Endothelial cell of umbilical vein (primary cell): ENCODE measurements around the gene ARHGEF12. TPM values are rescaled to one million over a fixed set of nuclear protein-coding genes. Genes with fewer than 3 reads are reported as not detected.

Experiments
- BruUV-seq: library from RNA; stranded (reverse); fragments of 400-500 nt; replicated peaks from 2 replicates; lab custom pipeline; 2021; lab: Mats Ljungman, UMichigan
- CTCF ChIA-PET: fragments of 300-600, 350-600 bp; sonication (Branson Sonifier 250); formaldehyde crosslinking; loops from one replicate; lab custom pipeline; 2021; ENCODE audit warnings: antibody characterized with exemption, inconsistent platforms; lab: Charles Lee
- POLR2A ChIA-PET: fragments of 300-600, 350-600 bp; sonication (Branson Sonifier 250); formaldehyde crosslinking; loops from one replicate; lab custom pipeline; 2021; ENCODE audit warnings: antibody characterized with exemption, inconsistent platforms; lab: Charles Lee
- DNase-seq: peaks from one replicate; pipeline ENCODE4 v3.0.0-alpha.2; 2011; ENCODE audit warnings: low read depth, low spot score
- FAIRE-seq: peaks from 2 replicates; lab custom pipeline; 2011; peaks lifted over from hg19 to GRCh38; lab: Jason Lieb, UNC
- H2AFZ ChIP-seq: 2 replicates; pipeline ENCODE4 v1.6.0; 2012; ENCODE audit warnings: low read depth, low read length, control low read depth, inconsistent platforms
- H3K27ac ChIP-seq: 2 replicates; pipeline ENCODE4 v1.5.1; 2011; ENCODE audit warnings: low read depth, mild to moderate bottlenecking, control low read depth, low read length, moderate library complexity; ENCODE audit not compliant: insufficient read depth
- H3K27me3 ChIP-seq, 2 experiments: 2 replicates each; pipeline versions ENCODE4 v1.6.0 to v1.6.1; 2011; ENCODE audit warnings: low read length in 2 of 2, mixed read lengths in 1 of 2; ENCODE audit not compliant: control insufficient read depth in 2 of 2, insufficient read depth in 2 of 2
- H3K36me3 ChIP-seq, 2 experiments: 2 replicates in 1 of 2; 3 replicates in 1 of 2; pipeline ENCODE4 v1.5.1; 2011; ENCODE audit warnings: low read length in 2 of 2, mild to moderate bottlenecking in 1 of 2, moderate library complexity in 1 of 2; ENCODE audit not compliant: control insufficient read depth in 2 of 2, insufficient read depth in 2 of 2; ENCODE audit errors: extremely low read depth in 1 of 2
- H3K4me1 ChIP-seq: 3 replicates; pipeline ENCODE4 v1.5.1; 2011; ENCODE audit warnings: mild to moderate bottlenecking, low read length; ENCODE audit not compliant: control insufficient read depth, insufficient read depth; ENCODE audit errors: extremely low read depth
- H3K4me2 ChIP-seq: 2 replicates; pipeline ENCODE4 v1.6.1; 2011; ENCODE audit warnings: low read length, control low read depth, mixed read lengths; ENCODE audit not compliant: insufficient read depth
- H3K4me3 ChIP-seq, 3 experiments: fragments of 200-600 bp in 1 of 3; sonication (generic), shearing (Covaris generic) in 1 of 3; replicated peaks in 1 of 3; 2 replicates each; pipeline ENCODE4 v1.5.1; 2011 to 2016; ENCODE audit warnings: control low read depth in 3 of 3, low read length in 3 of 3, mild to moderate bottlenecking in 2 of 3, inconsistent platforms in 1 of 3, low read depth in 1 of 3, moderate library complexity in 1 of 3; ENCODE audit not compliant: insufficient read depth in 1 of 3
- H3K79me2 ChIP-seq: 2 replicates; pipeline ENCODE4 v1.6.0; 2012; ENCODE audit warnings: low read length, inconsistent platforms; ENCODE audit not compliant: control insufficient read depth, insufficient read depth
- H3K9ac ChIP-seq: replicated peaks from 2 replicates; pipeline ENCODE3; 2011; ENCODE audit warnings: low read length, control low read depth; ENCODE audit not compliant: insufficient read depth; ENCODE audit errors: extremely low read depth
- H3K9me1 ChIP-seq: replicated peaks from 3 replicates; pipeline ENCODE4 v1.6.0; 2011; ENCODE audit warnings: mild to moderate bottlenecking, low read length; ENCODE audit not compliant: control insufficient read depth, insufficient read depth; ENCODE audit errors: extremely low read depth
- H3K9me3 ChIP-seq: replicated peaks from 2 replicates; pipeline ENCODE4 v1.5.1; 2012; ENCODE audit warnings: low read length, inconsistent platforms; ENCODE audit not compliant: control insufficient read depth, insufficient read depth
- H4K20me1 ChIP-seq: replicated peaks from 2 replicates; pipeline ENCODE3; 2011; ENCODE audit warnings: mild to moderate bottlenecking, low read length; ENCODE audit not compliant: control insufficient read depth, insufficient read depth; ENCODE audit errors: extremely low read depth
- CTCF ChIP-seq, 2 donors: IDR thresholded peaks; 1 replicate in 1 of 2; 2 replicates in 1 of 2; pipeline ENCODE4 v1.5.1; 2011; ENCODE audit warnings: low read length in 2 of 2, mild to moderate bottlenecking in 2 of 2, moderate library complexity in 2 of 2, control low read depth in 1 of 2, inconsistent platforms in 1 of 2, low read depth in 1 of 2; ENCODE audit not compliant: insufficient read depth in 1 of 2; ENCODE audit errors: extremely low read depth in 1 of 2
- EZH2 ChIP-seq: IDR thresholded peaks from 2 replicates; pipeline ENCODE4 v1.6.1; 2012; ENCODE audit warnings: borderline replicate concordance, low read depth, mild to moderate bottlenecking, moderate library complexity, low read length, inconsistent platforms; ENCODE audit not compliant: severe bottlenecking
- FOS ChIP-seq: IDR thresholded peaks from 2 replicates; pipeline ENCODE4 v1.6.1; 2011; ENCODE audit warnings: mild to moderate bottlenecking, low read length, moderate library complexity, borderline replicate concordance; ENCODE audit not compliant: insufficient read depth
- GATA2 ChIP-seq: IDR thresholded peaks from 2 replicates; pipeline ENCODE4 v1.7.0; 2011; ENCODE audit warnings: low read depth, mild to moderate bottlenecking, moderate library complexity, mixed read lengths, low read length; ENCODE audit not compliant: insufficient read length, insufficient read depth
- JUN ChIP-seq: IDR thresholded peaks from 2 replicates; pipeline ENCODE4 v1.6.1; 2011; ENCODE audit warnings: borderline replicate concordance, low read depth; ENCODE audit not compliant: insufficient read length, insufficient read depth
- MAX ChIP-seq: IDR thresholded peaks from 2 replicates; pipeline ENCODE4 v1.6.1; 2011; ENCODE audit not compliant: insufficient read depth, insufficient read length
- MYC ChIP-seq: IDR thresholded peaks from one replicate; pipeline ENCODE4 v1.6.1; 2011; ENCODE audit warnings: mild to moderate bottlenecking, low read depth, low read length
- POLR2A ChIP-seq: IDR thresholded peaks from 2 replicates; pipeline ENCODE4 v1.6.1; 2012; ENCODE audit warnings: low read depth, mild to moderate bottlenecking, control low read depth, low read length
- POLR2AphosphoS5 ChIP-seq: IDR thresholded peaks from 2 replicates; pipeline ENCODE4 v1.6.1; 2012; ENCODE audit warnings: low read depth, mild to moderate bottlenecking, control low read depth, low read length, moderate library complexity; ENCODE audit not compliant: insufficient read depth
- dilution Hi-C: fragments of 300-500 bp; cut with MboI; formaldehyde crosslinking; loops from one replicate; pipeline ENCODE4 v1.15.0; 2019; ENCODE audit warnings: low sequenced_read_pairs; ENCODE audit not compliant: extremely low pct_ligation_motif_present
- intact Hi-C: fragments of 100-400 bp; cut with micrococcal nuclease; formaldehyde crosslinking; loops from one replicate; pipeline ENCODE4 v1.10.0; 2022
- polyA plus RNA-seq, 4 experiments: library from polyadenylated mRNA; depleted of rRNA in 3 of 4; stranded (reverse) in 3 of 4; unstranded in 1 of 4; fragments of >200 nt; gene quantifications; 2 replicates each; pipeline versions ENCODE4 v1.2.1 to v1.2.3, GENCODE V29; 2011 to 2012; ENCODE audit warnings: missing spikeins in 1 of 4
- total RNA-seq: library from RNA; stranded (reverse); gene quantifications from 2 replicates; pipeline ENCODE4 v1.2.3, GENCODE V29; 2021

Gene ARHGEF12
- total and polyA plus RNA-seq, 2 donors (not counting 3 experiments of a cell fraction or from before 2014, with no cell fraction given) = 20.9 to 125 TPM

- TF ChIP-seq MAX (no peak), POLR2A (no peak), JUN (no peak), POLR2AphosphoS5 (no peak), CTCF (IDR thresholded peaks at IDR 0.05; ENCODE audit: extremely low read depth in 1 of 2, insufficient read depth in 1 of 2, low read depth in 1 of 2, low read length in 2 of 2) (no peak), MYC (no peak), EZH2 (no peak), FOS (no peak), GATA2 (no peak)
- DNase-seq (no peak), FAIRE-seq (no peak)
- Histone ChIP-seq H2AFZ (no peak overlapping the region), H4K20me1 (peaks cover 29% of the 10 kb centered on the region), H3K79me2 (peaks cover 98% of the 10 kb centered on the region), H3K4me1 (peaks cover 9% of the 10 kb centered on the region), H3K27ac (no peak overlapping the region), H3K4me2 (no peak overlapping the region), H3K4me3 (no peak overlapping the region), H3K27me3 (no peaks in the 10 kb centered on the region), H3K9me1 (no peaks in the 10 kb centered on the region), H3K9ac (no peak overlapping the region), H3K9me3 (no peaks in the 10 kb centered on the region), H3K36me3 (no peaks in the 10 kb centered on the region)
- no TSS peak for BruUV-seq
- dilution Hi-C loops = no loop called here
- intact Hi-C loops = no loop called here
- CTCF ChIA-PET = interaction anchor here (0.7 to 1.7 kb wide), 4 partner anchors 9 to 51 kb away, joined by 3 to 6 read pairs (median 3); no protein-coding TSS in a partner anchor
- POLR2A ChIA-PET = no interaction called here
Measured at GRCh38 chr11:120385655-120386054, 49.4 kb downstream of the ARHGEF12 start.
